Measurements from ENCODE around the gene EEA1.
A peak's percentile ranks its signal among the peaks of the same experiment; 100 is the strongest.
"Not testable (repeated sequence)": the region's sequence is repeated elsewhere in the genome, so short reads cannot be mapped to it uniquely, and the experiment has no call there.

The EEA1 gene

DNA sequence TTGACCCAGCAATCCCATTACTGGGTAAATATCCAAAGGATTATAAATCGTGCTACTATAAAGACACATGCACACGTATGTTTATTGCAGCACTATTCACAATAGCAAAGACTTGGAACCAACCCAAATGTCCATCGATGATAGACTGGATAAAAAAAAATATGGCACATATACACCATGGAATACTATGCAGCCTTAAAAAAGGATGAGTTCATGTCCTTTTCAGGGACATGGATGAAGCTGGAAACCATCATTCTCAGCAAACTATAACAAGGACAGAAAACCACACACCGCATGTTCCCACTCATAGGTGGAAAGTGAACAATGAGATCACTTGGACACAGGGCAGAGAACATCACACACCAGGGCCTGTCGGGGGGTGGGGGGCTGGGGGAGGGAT lies 134.7 kb downstream of the EEA1 start:
- not testable (repeated sequence) for DNase-seq

DNA sequence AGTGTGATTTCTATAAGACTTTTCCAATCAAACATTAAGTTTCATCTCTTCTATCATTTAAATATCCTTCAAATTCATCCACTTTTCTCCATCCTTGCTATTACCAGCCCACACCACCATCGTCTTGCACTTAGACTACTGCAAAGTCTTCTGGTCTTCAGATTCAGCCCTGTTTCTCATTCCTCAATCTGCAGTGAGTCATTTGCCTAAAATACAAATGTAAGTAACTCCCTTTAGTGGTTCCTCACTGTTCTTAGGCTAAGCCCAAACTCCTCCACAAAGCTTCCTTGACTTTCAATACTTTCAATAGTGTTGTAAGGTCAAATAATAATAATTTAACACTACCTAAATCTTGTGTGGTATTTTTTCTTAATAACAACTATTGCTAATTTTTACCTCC lies 143.1 kb downstream of the EEA1 start:
- DNase-seq = no peak

DNA sequence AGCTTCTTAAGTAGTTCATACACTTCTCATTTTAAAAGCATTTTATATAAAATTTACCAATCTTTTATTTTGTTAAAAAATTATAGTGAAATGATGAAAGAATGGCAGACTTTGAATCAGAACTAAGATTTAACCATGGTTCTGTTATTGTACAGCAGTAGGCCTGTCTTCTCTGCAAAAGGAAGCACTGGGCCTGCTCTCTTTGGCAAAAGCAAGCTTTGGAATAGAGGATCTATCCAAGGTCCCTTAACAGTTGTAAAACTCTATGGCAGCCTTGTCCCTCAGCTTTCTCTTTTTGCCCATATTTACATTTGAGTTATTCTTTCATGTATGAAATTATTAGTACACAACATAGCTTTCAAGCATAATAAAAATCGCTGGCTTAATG lies 143.5 kb downstream of the EEA1 start:
- no peak for DNase-seq

DNA sequence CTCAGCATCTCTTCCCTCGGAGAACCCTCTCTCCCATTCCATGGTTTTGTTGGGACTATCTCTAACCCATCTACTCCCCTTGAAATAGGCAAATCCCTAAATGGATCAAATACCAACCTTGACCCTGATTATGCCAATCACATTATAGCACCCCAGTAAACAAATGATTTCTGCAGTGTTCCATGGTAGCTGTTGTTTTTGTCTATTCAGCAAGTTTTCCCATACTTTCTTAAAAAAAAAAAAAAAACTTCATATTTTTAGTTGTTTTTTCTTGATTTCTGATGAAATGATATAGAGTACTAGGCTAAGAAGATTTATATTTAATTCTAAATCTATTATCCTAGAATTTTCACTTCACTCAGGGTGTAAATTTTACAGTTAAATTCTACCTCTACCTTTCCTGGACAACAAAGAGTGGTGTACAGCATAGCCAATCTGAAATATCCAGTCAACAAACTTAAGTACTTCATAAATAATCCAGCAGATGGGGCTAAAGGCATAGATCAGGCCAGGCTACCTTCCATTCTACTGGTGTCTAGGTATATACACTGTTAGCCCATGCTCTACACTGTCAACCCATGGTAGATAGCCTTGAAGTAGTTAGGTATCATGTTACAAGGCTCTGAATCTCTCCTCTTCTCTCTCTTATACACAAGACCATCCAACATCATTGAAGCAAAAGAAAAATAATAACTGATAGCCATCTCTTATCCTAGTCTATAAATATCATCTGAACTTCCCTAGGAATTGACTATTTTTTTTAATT lies 144.1 kb downstream of the EEA1 start:
- peak; percentile 73 for DNase-seq

DNA sequence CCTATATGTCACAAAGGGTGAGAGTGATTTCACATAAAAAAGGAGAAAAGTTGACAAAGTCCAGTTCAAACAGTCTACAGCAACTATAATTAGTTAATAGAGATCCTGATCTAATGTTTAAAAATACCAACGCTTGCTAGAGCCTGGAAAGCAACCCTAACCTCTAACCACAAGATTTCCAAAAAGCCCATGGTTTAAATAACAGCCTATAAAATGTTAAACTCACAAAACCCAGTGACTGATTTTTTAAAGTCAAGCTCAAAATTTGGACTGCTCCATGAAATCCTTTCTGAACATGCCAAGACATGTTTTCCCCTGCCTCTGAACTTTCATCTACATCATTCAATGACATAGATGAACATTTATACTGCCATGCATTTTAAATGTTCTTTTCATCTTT lies 144.7 kb downstream of the EEA1 start:
- DNase-seq = no peak

DNA sequence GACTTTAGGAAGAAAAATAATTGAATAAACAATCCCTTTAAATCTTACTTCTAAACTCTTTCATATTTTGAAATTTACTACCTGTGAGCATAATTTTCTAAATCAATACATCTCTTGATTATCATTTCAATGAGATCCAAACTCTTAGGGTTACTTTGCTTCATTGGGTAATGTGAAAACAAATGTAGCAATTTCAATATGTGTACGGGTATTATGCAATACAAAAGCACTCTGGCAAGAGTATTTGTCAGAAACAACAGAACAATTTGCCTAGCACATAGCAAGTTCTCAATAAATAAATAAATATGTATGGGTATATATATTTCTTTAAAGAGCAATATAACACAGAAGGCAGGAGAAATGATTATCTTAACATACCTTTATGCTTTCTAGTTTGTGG lies 149.2 kb downstream of the EEA1 start:
- DNase-seq = no peak

DNA sequence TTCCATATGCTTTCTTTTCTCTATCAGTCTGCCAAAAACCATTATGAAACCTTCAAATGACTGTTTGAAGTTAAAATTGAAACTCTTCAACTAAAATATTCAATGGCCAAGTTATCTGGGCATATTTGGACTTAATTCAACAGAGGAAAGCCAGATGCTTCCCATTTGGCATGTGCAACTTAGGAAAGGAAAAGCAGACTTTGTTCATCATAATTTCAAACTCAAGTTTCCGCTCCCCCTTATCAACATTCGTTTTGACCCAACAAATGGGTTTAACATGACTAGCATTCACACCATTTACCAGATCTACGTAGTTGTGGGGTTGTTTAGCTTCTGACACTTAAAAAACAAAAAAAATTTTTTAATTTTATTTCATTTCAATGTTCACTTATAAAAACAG lies 150.6 kb downstream of the EEA1 start:
- no peak for DNase-seq

DNA sequence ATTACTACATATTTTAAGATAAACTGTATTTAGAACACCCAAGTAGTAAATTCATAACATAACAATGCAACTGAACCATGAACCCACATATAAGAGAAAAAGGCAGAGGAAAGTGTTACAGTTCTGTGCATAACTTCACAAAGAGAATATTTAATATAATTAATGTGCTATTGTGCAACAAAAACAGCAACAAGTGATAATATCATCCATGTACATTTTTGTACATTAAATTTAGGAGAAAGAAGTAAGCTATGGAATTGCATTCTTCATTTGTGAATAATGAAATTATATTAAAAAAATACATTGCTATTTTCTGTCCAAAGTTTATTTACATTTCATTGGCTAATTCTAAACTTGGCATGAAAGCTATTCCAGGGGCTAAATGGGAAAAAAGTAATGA lies 153.7 kb downstream of the EEA1 start:
- DNase-seq = no peak

DNA sequence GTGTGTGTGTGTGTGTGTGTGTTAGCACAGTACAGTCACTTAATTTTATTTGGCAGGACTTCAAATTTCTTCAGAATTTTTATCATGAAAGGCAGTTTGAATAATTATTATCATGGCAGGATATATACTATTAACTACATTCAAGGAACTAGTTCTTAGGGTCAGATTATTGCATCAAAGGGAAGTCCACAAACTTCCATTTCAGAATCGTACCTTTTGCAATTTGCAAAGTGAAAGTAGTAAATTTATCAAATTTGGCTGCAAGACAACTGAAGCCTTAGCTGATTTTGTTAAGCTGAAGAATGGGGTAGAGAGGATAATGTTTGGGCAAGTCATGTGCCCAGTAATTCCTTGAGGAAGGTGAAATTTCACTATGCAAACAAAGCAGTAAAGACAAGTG lies 158.1 kb downstream of the EEA1 start:
- DNase-seq = no peak

DNA sequence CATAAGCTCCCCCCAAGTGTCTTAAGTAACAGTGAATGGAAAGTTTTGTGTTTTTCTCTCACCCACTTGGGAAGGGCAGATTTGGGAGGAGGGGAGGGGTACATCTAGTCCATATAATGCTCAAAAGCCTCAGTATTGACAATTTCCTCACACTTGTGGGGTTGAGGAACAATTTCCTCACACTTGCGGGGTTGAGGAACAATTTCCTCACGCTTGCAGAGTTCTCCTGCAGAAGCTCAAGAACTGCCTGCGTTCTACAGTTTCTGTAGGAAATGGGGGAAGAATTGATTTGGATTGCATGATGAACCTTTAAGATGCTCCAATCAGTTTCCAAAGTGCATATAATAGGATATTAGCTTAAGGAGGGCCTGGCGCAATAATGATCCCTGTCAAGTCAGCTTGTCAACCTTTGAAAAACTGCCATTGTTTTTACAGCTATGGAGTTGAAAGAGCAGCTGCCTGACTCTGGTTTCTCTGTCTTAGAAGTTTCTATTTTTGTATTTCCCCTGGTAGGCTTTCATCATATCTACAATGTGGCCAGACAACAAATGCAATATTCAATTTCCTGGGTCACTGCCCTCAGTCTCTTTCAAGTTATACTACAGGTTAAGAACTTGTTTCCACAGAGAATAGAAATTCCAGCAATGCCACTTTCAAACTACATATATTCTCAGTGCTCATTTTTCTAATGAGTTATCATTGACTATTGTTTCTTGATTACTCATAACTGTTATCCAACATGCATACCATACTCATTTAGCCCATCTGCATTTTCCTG lies 159.8 kb downstream of the EEA1 start:
- DNase-seq = peak; percentile 60

DNA sequence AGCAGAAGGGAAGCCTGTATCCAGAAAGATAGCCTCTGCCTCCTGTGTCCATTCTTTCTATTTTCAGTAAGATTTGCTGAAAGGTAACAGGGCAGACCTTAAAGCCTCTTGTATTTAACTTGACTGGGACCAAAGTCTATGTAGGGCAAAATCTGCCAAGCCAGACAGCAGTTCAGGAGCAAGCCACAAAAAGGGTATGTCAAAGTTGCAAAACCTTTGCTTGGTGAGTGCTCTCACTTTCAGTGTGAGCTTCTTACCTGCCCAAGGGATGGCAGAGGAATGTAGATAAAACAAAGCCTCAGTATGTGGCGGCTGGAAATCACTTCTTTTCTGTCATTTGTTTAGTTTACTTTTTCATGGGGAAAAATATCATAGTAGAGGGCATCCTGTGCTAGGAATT lies 163.2 kb downstream of the EEA1 start:
- DNase-seq = no peak

DNA sequence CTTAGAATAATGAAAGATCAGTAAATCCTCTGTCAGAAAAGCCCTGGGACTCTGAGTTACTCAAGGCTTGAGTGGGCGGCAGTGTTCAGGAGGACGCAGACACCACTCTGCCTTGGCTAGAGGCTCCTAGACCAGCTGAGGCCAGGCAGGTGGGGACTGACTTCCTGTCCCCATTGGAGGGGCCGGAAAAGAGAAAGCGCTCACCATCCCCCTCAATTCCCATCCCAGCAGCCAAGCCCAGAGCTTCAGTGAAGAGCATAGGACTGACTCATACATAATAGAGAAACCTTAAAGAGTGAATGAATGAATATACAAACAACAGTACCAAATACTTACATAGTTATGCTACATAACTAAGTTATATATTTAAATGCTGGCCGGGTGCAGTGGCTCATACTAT lies 164.3 kb downstream of the EEA1 start:
- no peak for DNase-seq

DNA sequence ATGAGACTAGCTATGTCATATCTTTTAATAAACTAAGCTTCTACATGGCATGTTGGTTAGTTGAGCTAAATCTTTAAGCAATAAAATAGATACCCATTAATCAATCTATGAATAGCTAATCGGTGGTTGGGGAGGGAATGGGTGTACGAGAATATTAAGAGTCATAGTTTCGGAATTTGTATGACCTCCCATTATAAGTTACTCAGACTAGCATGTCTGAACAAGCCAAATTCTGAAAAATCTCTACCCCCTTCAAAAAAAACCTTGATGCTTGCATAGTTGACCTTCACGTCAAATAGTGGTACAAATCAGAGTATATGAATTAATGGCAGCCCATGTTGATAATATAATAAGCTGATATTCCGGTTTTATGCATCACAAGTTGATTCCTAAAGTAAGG lies 166.3 kb downstream of the EEA1 start:
- no peak for DNase-seq

DNA sequence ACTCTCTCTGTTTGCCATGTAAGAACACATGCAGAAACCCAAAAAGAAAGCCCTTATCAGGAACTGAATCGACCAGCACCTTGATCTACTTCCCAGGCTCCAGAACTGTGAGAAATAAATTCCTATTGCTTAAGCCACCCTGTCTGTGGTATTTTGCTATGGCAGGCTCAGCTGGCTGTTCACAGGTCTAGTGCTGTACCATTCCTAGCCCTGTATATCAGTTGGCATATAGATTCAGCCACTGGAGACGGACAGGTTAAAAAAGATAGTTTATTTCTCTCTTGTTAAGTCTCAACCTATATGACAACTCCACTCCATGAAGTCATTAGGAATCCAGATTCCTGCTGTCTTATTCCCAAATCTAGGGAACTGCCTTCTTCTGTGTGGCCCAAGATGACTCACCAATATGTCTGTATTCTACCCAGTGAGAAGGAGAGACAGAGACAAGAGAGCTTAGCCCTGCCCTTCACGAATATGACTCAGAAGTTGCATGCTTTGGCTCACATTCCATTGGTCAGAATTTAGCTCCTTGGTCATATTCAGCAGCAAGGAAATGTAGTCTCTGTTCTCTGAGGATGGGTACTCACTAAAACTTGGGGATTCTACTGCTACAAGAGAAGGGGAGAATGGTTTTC lies 169.3 kb downstream of the EEA1 start:
- no peak for DNase-seq

DNA sequence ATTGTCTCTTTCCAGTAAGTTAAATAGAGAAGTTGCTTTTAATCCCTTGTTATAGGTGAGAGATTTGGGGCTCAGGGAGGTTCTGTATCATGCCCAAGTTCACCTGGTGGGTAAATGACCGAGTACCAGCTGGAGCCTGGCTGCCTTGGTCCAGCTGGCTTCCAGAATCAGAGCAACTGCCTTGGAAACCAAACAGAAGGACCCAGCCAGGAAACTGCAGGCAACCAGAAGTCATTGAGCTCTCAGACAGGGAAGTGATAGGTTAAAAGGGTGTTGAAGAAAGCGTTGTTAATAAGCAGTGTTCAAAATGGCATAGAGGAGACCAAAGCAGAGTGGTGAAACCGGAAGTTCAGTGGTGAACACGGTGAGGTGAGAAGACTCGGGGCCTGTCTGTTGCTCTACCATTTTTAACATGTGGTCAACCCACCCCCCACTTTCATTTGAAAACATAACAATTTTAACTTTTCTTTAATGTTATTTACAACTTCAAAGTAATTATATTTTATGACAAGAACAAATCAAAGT lies 171.4 kb downstream of the EEA1 start:
- DNase-seq = no peak

DNA sequence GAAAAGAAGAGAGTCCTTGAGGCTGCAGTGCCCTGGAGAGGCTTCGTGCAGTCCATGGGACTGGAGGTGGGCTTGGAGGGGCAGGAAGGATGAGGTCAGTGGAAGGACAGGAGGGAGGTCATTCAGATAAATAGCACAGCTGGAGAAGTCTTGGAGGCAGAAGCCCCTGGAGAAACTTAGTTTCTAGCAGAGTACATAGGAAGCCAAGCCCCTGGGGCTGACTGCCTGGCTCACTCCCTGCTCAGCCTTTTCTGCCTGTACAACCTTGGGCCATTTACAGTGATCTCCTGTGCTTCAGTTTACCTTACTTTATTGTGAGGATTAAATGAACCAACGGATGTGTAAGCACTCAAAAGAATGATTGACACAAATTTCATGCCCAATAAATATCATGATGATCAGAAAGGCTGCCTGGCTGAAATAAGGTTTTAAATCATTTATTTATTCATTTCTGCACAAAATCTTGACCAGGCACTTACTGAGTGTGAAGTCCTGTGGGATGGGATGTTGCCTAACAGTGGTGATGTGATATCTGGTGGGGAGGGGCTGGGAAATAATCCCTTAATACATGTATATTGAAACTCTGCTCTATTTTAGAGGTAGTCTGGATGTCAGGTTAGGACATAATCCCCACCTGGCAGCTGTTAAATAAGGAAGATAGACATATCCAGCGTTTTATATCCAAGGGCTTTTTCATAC lies 172.0 kb downstream of the EEA1 start:
- no peak for DNase-seq

DNA sequence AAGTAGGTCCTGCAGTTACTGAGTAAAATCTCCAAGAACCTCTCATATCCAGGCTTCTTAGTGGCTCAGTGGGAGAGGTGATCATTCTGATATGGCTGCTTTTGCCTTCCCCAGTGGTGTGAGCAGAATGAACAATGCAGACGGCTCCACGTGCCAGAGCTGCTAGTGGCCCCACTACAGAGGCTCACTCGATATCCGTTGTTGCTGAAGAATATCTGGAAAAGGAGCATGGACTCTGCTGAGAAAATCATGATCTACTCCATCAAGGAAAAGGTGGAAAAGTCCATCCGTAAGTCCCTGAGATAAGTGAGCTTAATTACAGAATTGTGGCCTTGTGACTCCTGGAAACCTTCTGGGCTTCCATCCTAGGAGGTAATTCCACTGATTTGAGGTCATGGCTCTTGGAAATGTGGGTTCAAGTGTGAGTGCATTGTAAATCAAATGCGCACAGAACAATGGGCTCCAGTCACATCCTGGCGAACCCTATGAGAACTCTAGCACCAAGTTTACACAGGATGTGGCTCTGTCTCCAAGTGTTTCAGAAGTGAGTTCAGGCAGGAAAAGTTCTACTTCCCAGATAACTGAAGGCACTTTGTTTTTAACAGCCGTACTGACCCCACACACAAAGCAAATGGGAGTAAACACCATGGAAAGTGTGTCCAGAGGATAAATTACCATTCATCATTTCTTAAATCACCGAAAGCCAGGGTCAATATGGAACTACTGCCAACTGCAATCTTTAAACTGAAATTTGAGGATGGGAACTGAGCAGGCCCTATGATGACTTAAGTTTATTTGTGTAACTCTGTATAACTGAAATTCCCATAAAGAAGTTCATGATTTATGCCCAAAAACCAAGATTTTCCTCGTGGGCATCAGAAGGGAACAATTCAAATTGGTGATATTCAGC lies 174.9 kb downstream of the EEA1 start:
- DNase-seq = no peak

DNA sequence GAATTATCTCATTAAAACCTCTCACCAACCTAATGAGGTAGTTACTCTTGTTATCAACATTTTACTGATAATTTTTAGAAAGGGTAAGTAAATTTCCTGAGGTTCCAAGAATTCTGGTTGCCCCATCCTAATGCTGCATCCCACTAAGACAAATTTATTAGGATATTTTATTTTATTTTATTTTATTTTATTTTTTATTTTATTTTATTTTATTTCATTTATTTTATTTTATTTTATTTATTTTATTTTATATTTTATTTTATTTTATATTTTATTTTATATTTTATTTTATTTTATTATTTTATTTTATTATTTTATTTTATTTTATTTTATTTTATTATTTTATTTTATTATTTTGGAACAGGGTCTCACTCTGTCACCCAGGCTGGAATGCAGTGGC lies 179.4 kb downstream of the EEA1 start:
- DNase-seq = not testable (repeated sequence)

DNA sequence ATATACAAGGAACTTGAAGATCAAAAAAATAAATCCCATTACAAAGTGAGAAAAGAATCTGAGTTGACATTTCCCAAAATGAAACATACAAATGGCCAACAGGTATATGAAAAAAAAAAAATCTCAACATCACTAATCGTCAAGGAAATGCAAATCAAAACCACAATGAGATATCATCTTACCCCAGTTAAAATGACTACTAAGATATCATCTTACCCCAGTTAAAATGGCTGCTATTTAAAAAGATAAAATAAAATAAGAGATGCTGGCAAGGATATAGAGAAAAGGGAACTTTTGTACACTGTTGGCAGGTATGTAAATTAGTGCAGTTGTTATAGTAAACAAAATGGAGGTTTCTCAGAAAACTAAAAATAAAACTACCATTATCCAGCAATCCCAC lies 181.9 kb downstream of the EEA1 start:
- no peak for DNase-seq

DNA sequence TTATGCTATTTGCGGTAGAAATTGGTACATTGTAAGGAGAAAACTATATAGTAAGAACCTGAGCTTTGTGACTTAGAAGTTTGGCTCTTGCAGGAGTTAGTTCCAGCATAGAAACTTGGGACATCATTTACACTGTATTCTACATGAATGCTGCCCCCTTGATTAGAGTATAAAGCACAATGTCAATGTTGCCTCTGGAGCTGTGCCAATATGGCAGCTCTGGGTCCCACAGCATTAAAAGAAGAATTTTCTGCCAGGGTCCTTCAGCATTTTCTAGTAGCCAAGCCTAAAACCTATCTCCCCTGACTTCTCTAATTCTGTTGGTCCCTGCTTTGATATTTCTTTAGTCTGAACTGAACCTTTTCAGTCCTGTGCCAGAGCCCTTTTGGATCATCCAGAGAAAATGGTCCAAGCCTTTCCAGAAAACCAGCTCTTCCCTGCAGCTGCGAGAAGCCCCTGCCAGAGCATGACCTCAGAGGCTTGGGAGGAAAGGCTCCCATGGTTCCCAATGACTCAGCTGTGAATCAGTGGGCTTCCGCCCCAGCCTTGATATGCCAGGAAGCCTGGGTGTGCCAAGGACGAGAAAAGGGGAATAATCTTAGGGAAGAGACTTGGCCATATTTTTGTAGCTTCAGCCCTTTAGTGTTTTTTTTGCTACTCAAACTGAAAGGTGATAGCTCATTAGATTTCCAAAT lies 183.1 kb downstream of the EEA1 start:
- DNase-seq = no peak

DNA sequence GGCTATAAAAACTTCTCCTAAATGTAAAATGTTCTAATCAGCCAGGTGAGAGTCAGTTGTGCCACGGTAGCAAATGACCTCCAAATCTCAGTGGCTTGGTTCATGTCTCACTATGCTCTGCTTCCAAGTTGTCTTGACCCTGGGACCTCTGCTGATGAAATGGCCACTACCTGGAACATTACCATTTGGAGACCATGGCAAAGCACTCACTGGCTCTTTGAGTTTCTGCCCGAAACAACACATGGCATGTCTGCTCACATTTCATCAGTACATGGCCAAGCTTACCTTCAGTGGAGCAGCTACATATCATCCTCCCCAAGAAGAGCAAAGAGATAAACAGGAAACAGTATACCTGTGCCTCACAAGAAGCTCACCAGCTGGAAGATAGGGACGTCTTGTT lies 186.1 kb downstream of the EEA1 start:
- DNase-seq = no peak

DNA sequence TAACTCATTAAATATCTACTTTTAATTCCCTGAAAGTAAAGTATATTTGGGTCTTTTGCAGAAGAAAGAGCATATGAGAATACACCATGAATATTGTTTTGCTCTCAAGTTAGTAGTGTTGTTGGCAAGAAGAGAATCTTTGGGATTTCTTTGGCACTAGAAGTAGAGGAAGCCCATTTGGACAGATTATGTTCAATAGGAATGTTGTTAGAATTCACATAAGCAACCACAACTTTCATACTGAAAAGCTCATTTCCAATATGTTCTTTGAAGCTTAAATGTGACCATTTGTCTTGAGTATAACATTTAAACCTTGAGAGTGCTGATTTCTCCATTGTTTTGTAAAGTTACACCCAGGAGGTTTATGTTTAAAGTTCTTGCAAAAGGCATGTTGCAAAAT lies 188.7 kb downstream of the EEA1 start:
- DNase-seq = no peak

Measured in SIG-M5 (cell line).